Gastrocnemius medialis (tissue), 4 donors: Measurements from ENCODE around the gene TRIM27.

ENCODE experiments used
- CTCF ChIP-seq, 5 experiments: fragments of 450-650 bp in 3 of 5; fragments of 200-600 bp in 2 of 5; sonication (generic) in 2 of 5; IDR thresholded peaks in 4 of 5; conservative IDR thresholded peaks in 1 of 5; 1 replicate in 4 of 5; 2 replicates in 1 of 5; pipeline ENCODE4 v1.5.1; 2016 to 2019; ENCODE audit warnings: antibody characterized with exemption in 5 of 5, mild to moderate bottlenecking in 3 of 5, moderate library complexity in 3 of 5
- POLR2A ChIP-seq, 2 donors: fragments of 450-650 bp; IDR thresholded peaks; one replicate each; pipeline ENCODE4 v1.6.1; 2017; ENCODE audit warnings: antibody characterized with exemption in 2 of 2, mild to moderate bottlenecking in 2 of 2, moderate library complexity in 2 of 2

GRCh38 chr6:28893172-28893799, 30.5 kb downstream of the TRIM27 start:
- TF ChIP-seq CTCF (IDR thresholded peaks at IDR 0.05 in 4 of 5, conservative IDR thresholded peaks at IDR 0.05 in 1 of 5), result no peak
- no peak for TF ChIP-seq POLR2A (IDR thresholded peaks at IDR 0.05)
